Fibroblast of skin of left biceps (primary cell): ENCODE data around the gene IL11.
A peak's percentile ranks its signal among the peaks of the same experiment; 100 is the strongest.

Experiments
- DNase-seq, 2 experiments: peaks; one replicate each; pipeline ENCODE4 v3.0.0-alpha.2; 2013; ENCODE audit warnings: low read depth in 2 of 2

The IL11 gene

DNA sequence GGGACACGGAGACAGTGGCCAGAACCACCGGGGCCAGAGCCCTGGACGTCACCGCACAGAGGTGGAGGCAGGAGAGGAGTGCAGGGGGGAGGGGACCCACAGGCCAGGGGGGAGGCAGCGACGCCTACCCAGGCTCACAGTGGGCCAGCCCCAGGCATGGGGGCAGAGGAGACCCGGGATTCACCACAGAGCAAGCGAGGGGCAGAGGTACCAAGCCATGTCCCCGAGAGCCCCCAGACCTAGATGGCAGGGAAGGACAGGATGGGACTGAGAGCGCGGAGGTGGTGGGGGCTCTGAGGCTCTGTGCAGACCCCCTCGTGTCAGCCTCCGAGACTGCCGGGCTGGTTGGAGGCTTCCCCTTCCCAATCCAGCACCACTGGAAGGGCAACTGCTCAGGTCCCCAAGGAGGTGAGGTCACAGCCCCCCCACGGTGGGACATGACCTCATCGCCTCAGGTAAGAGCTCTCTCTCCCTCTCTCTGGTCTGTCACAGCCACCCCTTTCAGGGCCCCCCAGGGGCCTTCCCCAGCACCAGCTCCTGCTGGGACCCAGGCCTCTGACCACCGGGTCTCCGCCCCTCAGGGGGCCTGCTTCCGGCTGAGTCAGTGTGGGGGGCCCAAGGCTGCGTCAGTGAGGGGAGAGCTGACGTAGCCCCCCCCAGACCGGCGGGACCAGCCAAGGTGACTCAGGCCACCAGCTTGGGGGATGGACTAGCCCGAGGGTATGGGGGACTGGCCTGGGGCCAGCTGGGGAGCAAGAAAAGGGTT, 2.2 kb upstream of the IL11 start:
- DNase-seq: peak in 1 of 2 experiments; percentile 24

DNA sequence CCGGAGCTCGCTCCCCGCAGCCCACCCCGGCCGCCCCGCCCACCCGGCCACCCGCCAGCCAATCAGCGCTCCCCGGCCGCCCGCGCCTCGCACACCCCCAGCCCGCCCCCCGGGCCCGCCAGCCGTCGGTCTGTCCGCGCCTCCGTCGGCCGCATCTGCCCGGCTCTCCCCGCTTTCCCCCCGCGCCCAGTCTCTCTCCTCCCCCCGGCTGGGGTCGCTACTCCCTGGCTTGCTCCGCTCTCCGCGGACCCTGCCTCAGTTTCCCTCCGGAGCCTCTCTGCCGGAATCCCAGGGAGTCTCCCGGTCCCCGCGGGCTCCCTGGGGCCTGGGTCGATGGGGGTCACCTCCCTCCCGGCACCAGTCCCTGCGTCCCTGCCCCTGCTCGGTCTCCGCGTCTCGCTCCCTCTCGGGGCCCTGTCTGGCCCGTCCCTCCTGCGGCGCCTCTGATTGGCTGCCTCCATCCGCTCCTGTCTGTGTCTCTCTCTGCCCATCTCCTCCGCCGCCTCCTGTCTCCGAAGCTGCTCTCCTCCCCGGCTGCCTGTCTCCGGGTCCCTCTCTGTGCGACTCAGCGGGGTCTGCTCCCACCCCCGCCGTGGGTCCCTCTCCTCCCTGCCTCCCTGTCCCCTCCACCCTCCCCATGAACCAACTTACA, 484 bp downstream of the IL11 start:
- DNase-seq: peak; percentile 31 to 42

DNA sequence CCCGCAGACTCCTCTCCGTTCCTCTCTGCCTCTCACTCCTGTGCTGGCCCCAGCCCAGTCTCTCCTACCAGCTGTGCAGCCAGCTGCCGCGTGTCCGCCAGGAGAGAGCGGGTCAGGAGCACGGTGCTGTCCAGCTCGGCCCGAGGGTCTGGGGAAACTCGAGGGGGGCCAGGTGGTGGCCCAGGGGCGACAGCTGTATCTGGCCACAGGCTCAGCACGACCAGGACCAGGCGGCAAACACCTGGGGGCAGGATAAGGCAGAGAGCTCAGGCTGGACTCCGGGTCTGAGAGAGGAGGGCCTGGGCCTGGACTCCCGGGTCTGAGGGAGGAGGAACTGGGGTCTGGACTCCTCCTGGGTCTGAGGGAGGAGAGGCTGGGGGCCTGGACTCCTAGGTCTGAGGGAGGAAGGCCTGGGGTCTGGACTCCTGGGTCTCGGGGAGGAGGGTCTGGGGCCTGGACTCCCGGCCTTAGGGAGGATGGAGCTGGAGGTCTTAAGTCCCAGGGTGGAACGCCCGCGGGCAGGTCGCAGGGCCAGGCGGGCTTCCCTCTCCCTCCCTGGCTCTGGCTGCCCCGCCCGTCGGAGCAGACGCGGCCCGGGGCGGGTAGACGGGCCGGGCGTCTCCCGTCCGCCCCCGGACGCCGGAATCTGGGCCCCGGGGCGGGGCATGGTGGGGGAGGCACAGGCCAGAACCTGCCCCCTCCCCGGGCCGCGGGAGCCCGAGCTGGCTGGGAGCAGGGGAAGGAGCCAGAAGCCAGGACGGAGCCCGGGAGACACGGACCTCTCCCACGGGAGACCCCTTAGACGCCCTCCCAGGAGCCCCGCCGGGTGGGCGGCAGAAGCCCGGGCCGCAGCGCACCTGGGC, 1.3 kb downstream of the IL11 start:
- peak in 1 of 2 experiments; percentile 31 for DNase-seq

DNA sequence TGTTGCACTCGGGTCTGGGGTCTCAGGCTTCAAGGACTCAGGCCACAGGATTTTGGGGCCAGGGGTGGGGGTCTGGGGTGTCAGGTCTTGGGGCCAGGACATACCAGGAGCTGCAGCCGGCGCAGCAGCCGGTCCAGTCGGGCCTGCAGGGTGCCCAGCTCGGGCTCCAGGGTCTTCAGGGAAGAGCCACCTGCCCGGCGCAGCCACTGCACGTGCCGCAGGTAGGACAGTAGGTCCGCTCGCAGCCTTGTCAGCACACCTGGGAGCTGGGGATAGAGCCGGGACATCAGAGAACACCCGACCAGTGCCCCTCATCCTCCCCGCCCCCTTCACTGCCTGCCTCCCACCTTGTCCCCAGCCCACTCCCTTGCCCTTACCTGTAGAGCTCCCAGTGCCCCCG, 2.2 kb downstream of the IL11 start:
- no peak for DNase-seq

DNA sequence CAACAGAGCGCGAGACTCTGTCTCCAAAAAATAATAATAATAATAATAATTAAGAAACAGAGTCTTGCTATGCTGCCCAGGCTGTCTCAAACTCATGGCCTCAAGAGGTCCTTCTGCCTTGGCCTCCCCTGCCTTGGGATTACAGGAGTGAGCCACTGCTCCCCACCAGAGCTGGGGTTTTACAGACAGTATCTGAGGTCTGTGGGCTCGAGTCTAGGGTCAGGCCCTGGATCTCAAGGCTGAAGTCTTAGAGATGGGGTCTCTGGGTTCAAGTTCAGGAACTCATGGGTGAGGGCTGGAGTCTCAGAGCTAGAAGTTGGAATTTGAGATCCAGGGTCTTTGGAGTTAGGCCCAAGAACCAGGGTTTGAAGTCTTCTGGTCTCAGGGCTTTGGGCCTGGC, 3.5 kb downstream of the IL11 start:
- DNase-seq: no peak

DNA sequence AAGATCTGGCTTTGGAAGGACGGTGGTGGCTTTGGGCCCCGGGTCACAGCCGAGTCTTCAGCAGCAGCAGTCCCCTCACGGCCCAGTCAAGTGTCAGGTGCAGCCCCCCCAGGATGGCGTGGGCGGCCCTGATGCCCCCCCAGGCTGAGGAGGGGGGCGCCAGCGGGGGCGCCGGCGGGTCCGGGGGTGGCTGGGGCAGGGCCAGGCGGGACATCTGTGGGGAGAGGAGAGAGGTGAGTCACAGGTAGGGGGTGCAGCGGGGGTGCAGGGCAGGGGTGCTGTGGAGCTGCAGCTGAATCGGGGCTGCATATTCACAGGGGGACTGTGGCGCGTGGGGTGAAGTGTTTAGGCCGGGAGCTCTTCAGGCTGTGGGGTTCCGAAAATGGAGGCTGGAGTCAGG, 4.3 kb downstream of the IL11 start:
- no peak for DNase-seq

DNA sequence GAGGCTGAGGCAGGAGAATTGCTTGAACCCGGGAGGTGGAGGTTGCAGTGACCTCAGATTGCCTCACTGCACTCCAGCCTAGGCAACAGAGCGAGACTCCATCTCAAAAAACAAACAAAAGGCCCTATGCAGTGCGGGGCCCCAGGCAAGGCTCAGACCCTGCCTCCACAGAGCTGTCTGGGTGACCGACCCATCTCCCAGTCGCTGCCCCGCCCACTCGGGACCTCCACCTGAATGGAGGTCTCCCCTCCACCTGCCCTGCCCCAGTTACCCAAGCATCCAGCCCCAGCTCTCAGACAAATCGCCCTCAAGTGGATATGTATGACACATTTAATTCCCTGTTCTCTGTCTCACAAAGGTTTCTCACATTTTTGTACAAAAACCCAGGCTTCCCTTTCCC, 5.0 kb downstream of the IL11 start:
- no peak for DNase-seq

DNA sequence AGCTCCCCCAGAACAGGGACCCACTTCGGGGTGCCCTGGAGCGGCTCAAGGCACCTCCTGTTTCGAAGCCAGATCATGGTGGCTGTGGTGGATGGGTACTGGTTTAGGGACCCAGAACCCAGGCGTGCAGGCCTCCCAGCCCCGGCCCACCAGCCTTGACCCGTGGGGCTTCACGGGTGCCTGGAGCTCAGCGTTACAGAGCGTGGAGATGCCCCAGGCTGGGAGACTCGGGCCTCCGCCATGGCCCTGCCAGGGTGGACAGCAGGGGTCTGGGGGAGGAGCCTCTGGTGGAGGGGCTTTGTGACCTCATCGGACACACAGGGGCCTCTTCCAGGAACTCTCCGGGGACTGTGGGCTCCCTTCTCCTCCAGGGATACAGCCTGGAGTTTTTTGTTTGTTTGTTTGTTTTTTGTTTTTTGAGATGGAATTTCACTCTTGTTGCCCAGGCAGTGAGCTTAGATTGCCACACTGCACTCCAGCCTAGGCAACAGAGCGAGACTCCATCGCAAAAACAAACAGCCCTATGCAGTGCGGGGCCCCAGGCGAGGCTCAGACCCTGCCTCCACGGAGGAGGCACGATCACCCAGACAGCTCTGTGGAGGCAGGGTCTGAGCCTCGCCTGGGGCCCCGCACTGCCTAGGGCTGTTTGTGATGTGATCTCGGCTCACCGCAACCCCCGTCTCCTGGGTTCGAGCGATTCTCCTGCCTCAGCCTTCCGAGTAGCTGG, 7.1 kb downstream of the IL11 start, which contains the start of gene GARIN5B:
TSS of gene GARIN5B (minus strand) at position 271 of the 727 bp plus-strand sequence. CDS start at position 77, 194 bp downstream.
- DNase-seq: no peak

DNA sequence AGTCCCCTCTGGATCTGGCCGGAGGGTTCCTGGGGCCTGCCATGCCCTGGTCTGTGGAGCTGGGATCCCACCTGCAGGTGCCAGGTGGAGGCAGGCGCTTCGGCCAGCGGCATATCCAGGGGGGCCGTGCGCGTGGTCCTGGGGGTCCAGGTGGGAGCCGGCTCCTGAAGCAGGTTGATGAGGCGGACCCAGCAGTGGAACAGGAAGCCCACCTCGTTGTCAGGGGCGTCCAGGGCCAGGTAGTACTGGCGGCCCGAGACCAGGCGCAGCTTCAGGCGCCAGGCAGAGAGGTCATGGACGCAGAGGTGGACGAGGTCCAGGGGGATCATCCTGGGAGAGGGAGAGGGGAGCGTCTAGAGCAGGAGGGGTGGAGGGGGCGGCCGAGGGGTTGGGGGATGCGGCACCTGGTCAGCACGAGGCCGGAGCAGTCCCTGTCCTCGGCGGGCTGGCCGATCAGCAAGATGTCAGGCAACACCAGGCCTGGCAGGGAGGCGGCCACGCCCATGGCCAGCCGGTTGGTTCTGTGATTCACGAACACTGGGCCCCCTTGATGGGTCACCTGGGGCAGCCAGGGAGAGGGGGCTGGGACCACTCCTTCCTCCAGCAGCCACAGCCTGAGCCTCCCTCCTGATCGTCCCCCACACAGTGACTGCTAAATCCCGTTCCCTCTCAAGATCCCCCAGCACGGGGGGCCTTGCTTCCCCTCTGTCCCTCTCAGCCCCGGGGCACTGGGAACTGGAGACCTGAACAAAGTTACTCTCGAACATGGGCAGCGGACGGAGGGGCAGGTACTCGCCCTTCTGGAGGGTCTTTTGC, 7.9 kb downstream of the IL11 start:
- DNase-seq: no peak

DNA sequence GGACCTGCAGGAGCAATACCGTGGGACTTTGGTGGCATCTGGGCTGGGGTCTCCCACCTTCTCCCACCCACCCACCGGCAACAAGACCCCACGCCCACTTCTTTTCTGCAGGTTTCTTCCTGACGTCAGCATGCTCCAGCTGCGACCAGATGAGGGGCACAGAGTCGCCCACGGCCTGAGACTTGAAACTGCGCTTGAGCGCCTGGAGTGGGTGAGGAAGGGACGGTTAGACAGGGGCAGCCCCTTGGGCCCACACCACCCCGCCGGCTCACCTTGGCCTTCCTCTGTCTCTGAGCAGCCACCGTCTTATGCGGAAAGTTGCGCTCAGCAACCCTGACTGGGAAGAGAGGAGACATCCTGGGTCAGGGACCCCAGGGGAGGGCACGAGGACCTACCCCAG, 9.4 kb downstream of the IL11 start:
- DNase-seq: no peak

DNA sequence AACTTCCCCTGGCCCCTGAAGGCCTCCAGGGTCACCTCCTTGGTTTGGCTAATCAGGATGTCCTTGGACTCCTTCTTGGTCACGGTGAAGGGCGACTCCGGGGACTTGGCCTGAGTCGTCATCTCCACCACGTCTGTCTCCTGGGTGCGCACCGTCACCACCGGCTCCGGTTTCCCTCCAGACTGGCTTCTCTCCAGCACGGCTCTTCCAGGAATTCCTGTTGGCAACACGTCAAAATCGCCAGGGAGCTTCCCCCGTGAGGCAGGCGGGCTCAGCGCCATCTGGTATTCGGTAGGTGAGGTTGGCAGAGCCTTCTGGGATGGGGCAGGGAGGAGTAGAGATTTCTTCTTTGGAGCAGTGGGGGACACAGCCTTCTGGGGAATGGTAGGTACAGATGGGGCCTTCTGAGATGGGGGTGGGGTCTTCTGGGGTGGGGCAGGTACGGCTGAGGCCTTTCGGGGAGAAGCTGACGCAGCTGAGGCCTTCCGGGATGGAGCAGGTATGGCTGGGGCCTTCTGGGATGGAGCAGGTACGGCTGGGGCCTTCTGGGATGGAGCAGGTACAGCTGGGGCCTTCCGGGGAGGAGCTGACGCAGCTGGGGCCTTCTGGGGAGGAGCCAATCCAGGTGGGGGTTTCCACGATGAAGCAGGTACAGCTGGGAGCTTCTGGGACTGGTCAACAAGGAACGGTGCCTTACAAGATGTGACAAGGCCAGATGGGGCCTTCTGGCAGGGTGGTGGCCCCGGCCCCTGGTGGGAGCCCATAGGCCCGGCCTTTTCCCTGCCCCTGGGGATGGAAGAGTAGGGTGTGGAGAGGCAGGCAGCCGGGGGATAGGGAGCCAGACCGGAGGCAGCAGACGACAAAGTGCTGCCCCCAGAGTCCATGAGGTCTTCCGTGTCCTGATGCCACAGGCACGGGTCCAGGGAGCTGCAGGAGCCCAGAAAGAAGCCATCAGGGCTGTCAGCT, 11.0 kb downstream of the IL11 start:
- no peak for DNase-seq

DNA sequence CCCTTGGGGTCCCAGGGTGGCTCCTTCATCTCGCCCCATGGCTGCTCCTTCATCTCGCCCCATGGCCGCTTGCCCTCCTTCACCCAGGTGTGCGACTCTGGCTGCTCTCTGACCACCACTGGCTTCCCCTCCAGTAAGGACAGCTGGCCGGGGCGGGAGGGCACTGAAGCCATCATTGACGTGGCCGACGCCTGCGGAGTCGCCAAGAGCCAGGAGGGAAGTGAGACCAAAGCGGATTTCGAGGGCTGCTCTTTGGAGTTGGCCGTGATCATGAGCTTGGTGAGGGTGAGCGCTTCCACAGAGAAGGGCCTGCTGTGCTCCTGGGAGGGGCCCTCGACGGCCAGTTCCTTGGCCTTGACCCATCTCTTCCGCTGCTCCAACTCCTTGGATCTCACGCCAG, 11.8 kb downstream of the IL11 start:
- DNase-seq: no peak

DNA sequence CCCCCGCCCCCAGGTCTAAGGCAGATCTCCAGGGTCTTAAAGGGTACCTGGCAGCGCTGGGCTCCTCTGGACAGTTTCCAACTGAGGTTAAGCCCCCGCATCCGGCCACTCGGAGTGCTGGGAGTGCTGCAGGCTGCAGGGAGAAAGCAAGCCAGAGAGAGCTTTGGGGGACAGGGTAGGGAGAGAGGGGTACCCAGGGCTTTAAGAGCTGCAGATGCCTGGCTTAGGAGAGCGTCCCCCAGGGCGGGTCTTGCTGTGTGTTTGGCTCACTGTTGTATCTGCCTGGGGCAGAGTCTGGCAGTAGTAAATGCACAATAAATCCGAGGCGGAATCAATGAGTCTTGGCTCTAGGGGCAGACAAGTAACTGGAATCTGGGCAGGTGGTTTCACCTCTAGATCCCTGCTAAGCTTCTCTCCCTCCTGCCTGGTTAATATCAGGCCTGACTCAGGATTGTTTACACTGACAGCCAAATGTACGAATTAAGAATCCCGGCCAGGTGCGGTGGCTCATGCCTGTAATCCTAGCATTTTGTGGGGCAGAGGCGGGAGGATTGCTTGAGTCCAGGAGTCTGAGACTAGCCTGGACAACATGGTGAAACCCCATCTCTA, 14.9 kb downstream of the IL11 start:
- no peak for DNase-seq

DNA sequence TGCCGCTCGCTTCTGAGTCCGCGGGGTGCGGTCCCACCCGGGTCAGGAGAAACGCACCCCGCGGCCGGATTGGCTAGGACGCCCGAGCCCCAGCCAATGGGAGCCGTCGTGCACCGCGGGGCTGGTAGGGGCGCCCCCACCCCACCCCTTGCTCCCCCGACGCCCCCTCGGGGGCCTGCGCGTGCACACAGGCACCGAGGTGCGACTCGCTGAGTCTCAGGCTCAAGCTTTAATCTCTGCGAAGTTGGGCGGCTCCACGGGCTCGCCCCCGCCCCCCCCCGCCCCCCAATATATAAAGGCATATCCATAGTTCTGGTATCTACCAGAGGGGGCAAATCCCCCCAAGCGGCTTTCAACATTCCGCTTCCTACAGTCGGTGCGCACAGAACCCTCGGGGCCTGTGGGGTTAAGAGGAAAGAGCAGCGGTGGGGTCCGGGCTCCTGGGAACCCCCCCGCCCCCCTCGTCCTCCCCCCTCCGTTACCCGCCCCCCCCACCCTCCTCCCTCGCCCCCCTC, 15.5 kb downstream of the IL11 start, which contains the start of gene COX6B2:
TSS of gene COX6B2 (minus strand) at position 22 of the 515 bp plus-strand sequence. CDS start 198 bp downstream, outside the sequence.
- no peak for DNase-seq

DNA sequence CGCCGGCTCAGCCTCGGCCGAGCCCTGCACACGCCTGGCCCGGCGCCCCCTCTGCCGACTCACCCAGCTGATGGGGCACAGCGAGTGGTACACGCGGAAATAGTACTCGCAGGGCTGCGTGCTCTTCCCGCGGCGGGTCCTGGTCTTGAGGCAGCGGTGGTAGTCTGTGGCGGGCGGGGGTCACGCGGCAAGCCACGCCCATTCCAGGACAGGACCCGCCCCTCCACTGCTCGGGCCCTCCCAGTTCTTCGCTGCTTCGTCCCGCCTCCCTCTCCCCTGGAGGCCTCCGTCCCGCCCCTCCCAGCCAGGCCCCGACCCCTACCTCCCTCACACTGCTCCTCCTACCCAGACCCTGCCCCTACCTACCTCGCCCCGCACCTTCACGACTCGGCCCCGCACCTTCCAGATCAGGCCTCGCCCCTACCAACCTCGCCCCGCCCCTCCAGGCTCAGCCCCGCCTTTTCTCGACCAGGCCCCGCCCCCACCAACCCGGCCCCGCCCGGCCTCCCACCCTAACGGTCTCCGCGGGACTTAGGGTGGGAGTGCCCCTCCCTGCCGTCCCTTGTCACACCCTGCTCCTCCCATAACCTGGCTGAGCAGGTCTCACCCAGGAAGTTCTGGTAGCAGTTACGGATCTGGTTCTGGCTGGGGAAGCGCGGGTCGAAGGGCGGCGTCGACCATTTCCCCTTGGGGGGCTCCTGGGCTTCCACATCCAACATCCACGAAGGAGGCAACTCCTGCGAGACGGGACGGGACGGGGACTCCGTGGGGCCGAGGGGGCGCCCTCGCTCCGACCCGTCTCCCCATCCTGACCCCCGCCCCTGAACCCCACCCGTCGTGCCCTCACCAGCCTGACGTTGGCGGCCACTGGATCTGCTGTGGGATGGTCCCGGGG, 16.2 kb downstream of the IL11 start:
- no peak for DNase-seq

DNA sequence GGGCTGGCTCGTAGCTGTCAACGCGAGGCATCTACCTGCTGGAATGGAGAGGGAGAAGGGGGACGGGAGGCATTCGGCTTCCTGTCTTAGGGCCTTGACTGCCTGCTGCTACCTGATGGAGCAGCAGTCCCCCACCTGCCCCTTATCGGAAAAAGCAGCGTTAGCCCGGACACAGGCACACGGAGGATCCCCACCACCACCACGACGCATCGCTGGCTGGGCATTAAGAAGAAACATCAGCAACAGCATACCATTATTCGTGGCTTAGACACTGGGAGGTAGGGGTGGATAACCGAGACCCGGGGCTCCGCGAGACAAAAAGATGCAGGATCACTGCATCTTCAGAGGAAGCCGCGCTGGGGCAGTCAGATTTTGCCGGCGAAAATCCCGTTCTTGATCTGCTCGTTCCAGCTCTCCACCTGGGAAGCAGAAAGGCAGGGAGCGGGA, 16.9 kb downstream of the IL11 start:
- no peak for DNase-seq

DNA sequence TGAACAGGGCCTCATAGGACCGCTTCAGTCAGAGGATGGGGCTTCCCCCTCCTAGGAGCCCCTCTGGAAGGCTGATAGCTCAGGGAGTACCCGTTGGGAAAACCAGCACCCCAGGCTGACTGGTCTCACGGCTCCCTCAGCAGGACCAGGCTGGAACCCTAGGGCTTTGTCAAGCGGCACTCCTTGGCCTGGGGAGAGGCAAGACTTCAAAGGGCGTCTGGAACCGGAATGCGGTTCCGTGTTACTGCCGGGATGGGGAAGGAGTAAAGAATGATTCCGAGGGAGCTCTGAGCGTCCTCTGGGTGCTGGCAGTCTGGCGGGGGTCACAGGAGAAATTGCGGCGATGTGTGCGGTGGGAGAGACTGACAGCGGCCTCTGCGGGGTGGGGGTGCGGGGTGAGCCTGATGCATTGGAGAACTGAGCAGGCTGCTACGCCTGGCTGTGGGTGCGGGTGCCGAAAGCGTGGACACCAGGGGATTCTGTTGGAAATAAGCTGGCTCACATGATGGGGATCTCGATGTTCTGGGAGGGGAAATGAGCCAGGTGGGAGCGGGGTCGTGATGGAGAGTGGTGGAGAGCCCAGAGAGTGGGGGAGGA, 17.6 kb downstream of the IL11 start:
- DNase-seq: no peak
